Osteoblast (primary cell): ENCODE measurements around the gene IL1RAPL1. TPM values are rescaled to one million over a fixed set of nuclear protein-coding genes. Genes with fewer than 3 reads are reported as not detected.

Experiments
- DNase-seq: peaks from one replicate; pipeline ENCODE4 v3.0.0; 2011; ENCODE audit warnings: low spot score, mixed read lengths; ENCODE audit not compliant: insufficient read length; ENCODE audit errors: missing footprints
- H2AFZ ChIP-seq: 2 replicates; pipeline ENCODE4 v1.6.0; 2011; ENCODE audit warnings: mild to moderate bottlenecking, low read length
- H3K27ac ChIP-seq: 2 replicates; pipeline ENCODE4 v1.5.1; 2011; ENCODE audit warnings: mild to moderate bottlenecking, low read depth, low read length, moderate library complexity
- H3K27me3 ChIP-seq: 2 replicates; pipeline ENCODE4 v1.6.0; 2012; ENCODE audit warnings: mild to moderate bottlenecking, control low read depth, inconsistent platforms, low read length, moderate library complexity; ENCODE audit not compliant: insufficient read depth
- H3K36me3 ChIP-seq: 2 replicates; pipeline ENCODE4 v1.5.1; 2011; ENCODE audit warnings: mild to moderate bottlenecking, low read length, control low read depth, moderate library complexity; ENCODE audit not compliant: insufficient read depth
- H3K4me1 ChIP-seq: 2 replicates; pipeline ENCODE4 v1.5.1; 2011; ENCODE audit warnings: mild to moderate bottlenecking, low read length, control low read depth, moderate library complexity; ENCODE audit not compliant: insufficient read depth
- H3K4me2 ChIP-seq: 2 replicates; pipeline ENCODE4 v1.6.0; 2011; ENCODE audit warnings: mild to moderate bottlenecking, low read length; ENCODE audit not compliant: insufficient read depth
- H3K4me3 ChIP-seq: fragments of 200-600 bp; sonication (generic); 3 replicates; pipeline ENCODE4 v1.5.1; 2012; ENCODE audit warnings: mild to moderate bottlenecking, low read length, inconsistent platforms; ENCODE audit not compliant: insufficient read depth
- H3K79me2 ChIP-seq: 2 replicates; pipeline ENCODE4 v1.6.0; 2012; ENCODE audit warnings: mild to moderate bottlenecking, low read length, control low read depth, inconsistent platforms; ENCODE audit not compliant: insufficient read depth
- H3K9me3 ChIP-seq: 2 replicates; pipeline ENCODE4 v1.5.1; 2011; ENCODE audit warnings: low read depth, low read length, control low read depth
- H4K20me1 ChIP-seq: 2 replicates; pipeline ENCODE4 v1.6.0; 2012; ENCODE audit warnings: mild to moderate bottlenecking, low read length, control low read depth; ENCODE audit not compliant: insufficient read depth
- CTCF ChIP-seq: IDR thresholded peaks from 2 replicates; pipeline ENCODE4 v1.5.1; 2011; ENCODE audit warnings: mild to moderate bottlenecking, low read depth, low read length, moderate library complexity; ENCODE audit errors: extremely low read depth
- total RNA-seq: library from RNA; depleted of rRNA; stranded (reverse); fragments of >200 nt; gene quantifications from 2 replicates; pipeline ENCODE4 v1.2.3, GENCODE V29; 2012

The IL1RAPL1 gene
- total RNA-seq, 1 donor, result under 0.01 TPM

- H3K4me1 ChIP-seq, result no peaks in the 10 kb centered on the region
- H4K20me1 ChIP-seq, result no peaks in the 10 kb centered on the region
- no peak for TF ChIP-seq CTCF
- no peaks in the 10 kb centered on the region for H3K79me2 ChIP-seq
- H3K4me2 ChIP-seq, result no peak overlapping the region
- no peak overlapping the region for H3K4me3 ChIP-seq
- H3K27me3 ChIP-seq, result no peaks in the 10 kb centered on the region
- H3K27ac ChIP-seq, result no peak overlapping the region
- no peak for DNase-seq
- no peak overlapping the region for H2AFZ ChIP-seq
- H3K9me3 ChIP-seq, result no peaks in the 10 kb centered on the region
- no peaks in the 10 kb centered on the region for H3K36me3 ChIP-seq
Observed at GRCh38 chrX:29926659-29927058, 1339.4 kb downstream of the IL1RAPL1 start.

DNA sequence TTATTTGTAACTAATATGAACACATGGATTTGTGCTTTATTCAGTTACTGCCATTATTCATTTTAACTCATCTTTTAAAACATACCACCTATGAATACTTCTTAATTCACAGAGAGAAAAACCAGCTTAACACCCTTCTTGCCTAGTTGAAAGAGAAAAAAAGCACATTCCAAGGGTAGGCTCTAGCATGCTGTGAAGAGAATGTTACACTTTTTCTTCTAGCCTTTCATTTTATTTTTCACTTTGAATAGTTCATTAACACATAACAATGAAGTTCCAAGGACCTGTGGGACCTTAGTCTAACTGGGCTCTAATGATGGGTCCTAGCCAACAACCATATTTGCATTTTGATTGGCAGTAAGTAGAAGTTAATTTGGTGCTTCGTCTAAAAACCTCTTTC, 1348.2 kb downstream of the IL1RAPL1 start:
- no peak overlapping the region for H2AFZ ChIP-seq
- no peak for DNase-seq
- H3K36me3 ChIP-seq, result no peaks in the 10 kb centered on the region
- no peak overlapping the region for H3K4me2 ChIP-seq
- H3K9me3 ChIP-seq, result no peaks in the 10 kb centered on the region
- H3K4me3 ChIP-seq, result no peak overlapping the region
- H4K20me1 ChIP-seq, result no peaks in the 10 kb centered on the region
- no peaks in the 10 kb centered on the region for H3K27me3 ChIP-seq
- TF ChIP-seq CTCF, result no peak
- H3K79me2 ChIP-seq, result no peaks in the 10 kb centered on the region
- H3K27ac ChIP-seq, result no peak overlapping the region
- H3K4me1 ChIP-seq, result no peaks in the 10 kb centered on the region

- H3K27ac ChIP-seq, result no peak overlapping the region
- no peak overlapping the region for H2AFZ ChIP-seq
- no peaks in the 10 kb centered on the region for H3K4me1 ChIP-seq
- no peaks in the 10 kb centered on the region for H3K36me3 ChIP-seq
- H3K9me3 ChIP-seq, result no peaks in the 10 kb centered on the region
- H3K4me2 ChIP-seq, result no peak overlapping the region
- DNase-seq, result no peak
- H3K79me2 ChIP-seq, result no peaks in the 10 kb centered on the region
- no peak overlapping the region for H3K4me3 ChIP-seq
- H3K27me3 ChIP-seq, result no peaks in the 10 kb centered on the region
- H4K20me1 ChIP-seq, result no peaks in the 10 kb centered on the region
- no peak for TF ChIP-seq CTCF
Observed at GRCh38 chrX:29940750-29941149, 1353.5 kb downstream of the IL1RAPL1 start.

DNA sequence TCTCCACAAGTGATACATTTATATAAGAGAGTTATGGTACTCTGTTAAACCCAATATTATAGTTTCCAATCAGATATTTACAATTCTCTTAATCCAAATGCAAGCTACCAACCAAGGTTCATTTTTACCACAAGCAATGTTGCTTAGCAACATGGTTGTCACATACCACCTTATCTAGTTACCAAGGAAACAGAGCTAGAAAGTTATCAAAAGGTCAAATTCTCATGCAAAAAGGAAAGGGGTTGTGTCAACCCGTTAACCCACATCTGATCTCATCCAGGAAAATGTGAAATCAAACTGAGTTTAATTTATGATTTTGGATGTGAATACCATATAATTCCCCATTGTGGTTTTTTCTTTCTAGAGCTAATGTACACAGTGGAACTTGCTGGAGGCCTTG, 1354.0 kb downstream of the IL1RAPL1 start:
- Histone ChIP-seq H3K9me3 (no peaks in the 10 kb centered on the region), H3K4me3 (no peak overlapping the region), H2AFZ (no peak overlapping the region), H3K4me1 (no peaks in the 10 kb centered on the region), H3K79me2 (no peaks in the 10 kb centered on the region), H3K36me3 (no peaks in the 10 kb centered on the region), H4K20me1 (no peaks in the 10 kb centered on the region), H3K4me2 (no peak overlapping the region), H3K27me3 (no peaks in the 10 kb centered on the region), H3K27ac (no peak overlapping the region)
- no peak for DNase-seq
- TF ChIP-seq CTCF, result no peak
